K562 (cell line): Measurements from ENCODE around the gene ZNF649. TPM values are rescaled to one million over a fixed set of nuclear protein-coding genes. Genes with fewer than 3 reads are reported as not detected.

Experiments used
- CREBBP ChIP-seq: IDR thresholded peaks from one replicate; pipeline ENCODE4 v1.6.1; 2012; ENCODE audit warnings: low read depth, mild to moderate bottlenecking, control low read depth, inconsistent platforms, low read length
- ETV5 ChIP-seq: sonication (generic); formaldehyde crosslinking; IDR thresholded peaks from 2 replicates; pipeline ENCODE4 v1.4.0; 2020; ENCODE audit warnings: low read depth, mild to moderate bottlenecking, missing genetic modification reagents
- GATA2 ChIP-seq: sonication (generic); formaldehyde crosslinking; IDR thresholded peaks from 2 replicates; pipeline ENCODE4 v1.4.0; 2020; ENCODE audit warnings: mild to moderate bottlenecking, missing genetic modification reagents
- IRF2 ChIP-seq: sonication (generic); formaldehyde crosslinking; IDR thresholded peaks from 2 replicates; pipeline ENCODE4 v1.8.1; 2022; ENCODE audit warnings: mild to moderate bottlenecking, missing genetic modification reagents
- L3MBTL2 ChIP-seq: fragments of 450-650 bp; IDR thresholded peaks from 2 replicates; pipeline ENCODE4 v1.6.1; 2016; ENCODE audit warnings: mild to moderate bottlenecking, moderate library complexity
- POLR2G ChIP-seq: fragments of 200-400 bp; formaldehyde crosslinking; IDR thresholded peaks from 2 replicates; pipeline ENCODE4 v1.6.1; 2017; ENCODE audit warnings: low read depth, mild to moderate bottlenecking, antibody characterized with exemption, low read length, moderate library complexity
- PPARD ChIP-seq: fragments of 250-450 bp; sonication (Bioruptor Pico); IDR thresholded peaks from 2 replicates; pipeline ENCODE4 v1.8.0; 2022; ENCODE audit warnings: inconsistent platforms, mild to moderate bottlenecking, moderate library complexity
- REST ChIP-seq, 2 experiments: fragments of 450-650 bp; formaldehyde crosslinking in 1 of 2; IDR thresholded peaks; 2 replicates each; pipeline versions ENCODE4 v1.4.0 to v1.6.1; 2014 to 2020; ENCODE audit warnings: mild to moderate bottlenecking in 2 of 2, borderline replicate concordance in 1 of 2, low read depth in 1 of 2
- SMAD2 ChIP-seq: fragments of 150-350 bp; IDR thresholded peaks from 2 replicates; pipeline ENCODE4 v1.6.1; 2014; ENCODE audit warnings: low read depth, mild to moderate bottlenecking, low read length
- SMARCC2 ChIP-seq: fragments of 450-650 bp; IDR thresholded peaks from 2 replicates; pipeline ENCODE4 v1.6.1; 2017; ENCODE audit warnings: antibody characterized with exemption, moderate library complexity, mild to moderate bottlenecking, low read depth
- TFAP4 ChIP-seq: sonication (generic); formaldehyde crosslinking; IDR thresholded peaks from 2 replicates; pipeline ENCODE4 v1.8.0; 2022; ENCODE audit warnings: missing genetic modification reagents, mild to moderate bottlenecking, moderate library complexity, borderline replicate concordance
- ZKSCAN8 ChIP-seq: fragments of 200-800 bp; sonication (Bioruptor generic); IDR thresholded peaks from 2 replicates; pipeline ENCODE4 v1.6.1; 2016; ENCODE audit warnings: missing genetic modification characterization, missing compliant biosample characterization
- ZNF280A ChIP-seq: fragments of 450-650 bp; IDR thresholded peaks from 2 replicates; pipeline ENCODE4 v1.6.1; 2018; ENCODE audit warnings: mild to moderate bottlenecking, low read depth; ENCODE audit not compliant: partially characterized antibody
- ZNF780A ChIP-seq: fragments of 250-450 bp; sonication (Bioruptor Pico); IDR thresholded peaks from 2 replicates; pipeline ENCODE4 v1.5.0; 2021; ENCODE audit warnings: mild to moderate bottlenecking
- polyA plus RNA-seq, 8 experiments: library from polyadenylated mRNA; depleted of rRNA in 4 of 8; stranded (reverse) in 5 of 8; unstranded in 3 of 8; fragments of >200 nt; fragmentation: Nextera tagmentation in 2 of 8; fragmentation: Illumina TruSeq in 1 of 8; extraction: Ambion mirVana in 2 of 8; extraction: Trizol in 1 of 8; gene quantifications; 2 replicates each; pipeline versions ENCODE4 v1.2.1 to v1.2.3, GENCODE V29; 2011 to 2014; ENCODE audit warnings: inconsistent platforms in 1 of 8, missing spikeins in 1 of 8
- total RNA-seq, 7 experiments: library from RNA; depleted of rRNA in 6 of 7; stranded (reverse); fragments of >200 nt in 6 of 7; fragmentation: Illumina TruSeq in 2 of 7; extraction: Trizol in 2 of 7; gene quantifications; 2 replicates each; pipeline versions ENCODE4 v1.2.1 to v1.2.3, GENCODE V29; 2011 to 2021; ENCODE audit warnings: low replicate concordance in 1 of 7

Gene ZNF649
- total and polyA plus RNA-seq, 9 of the 15 experiments (the other 6 are each of a cell fraction or from before 2014, with no cell fraction given): 1.4 to 14.9 (median 8.3) TPM

GRCh38 chr19:51887522-51888498 lies 17.0 kb downstream of the ZNF649 start, which contains the start of gene ZNF577 (continued):
- no peak for TF ChIP-seq ZNF280A
- no peak for TF ChIP-seq ZKSCAN8 (CRISPR knock-in tag)
- no peak for TF ChIP-seq L3MBTL2
- TF ChIP-seq POLR2G: peak; percentile 56
- TF ChIP-seq CREBBP: no peak
- no peak for TF ChIP-seq GATA2 (CRISPR knock-in tag)
- no peak for TF ChIP-seq SMAD2
- TF ChIP-seq REST (IDR thresholded peaks at IDR 0.05; ENCODE audit: borderline replicate concordance): no peak
- no peak for TF ChIP-seq REST (CRISPR knock-in tag; IDR thresholded peaks at IDR 0.05; ENCODE audit: low read depth)
- TF ChIP-seq IRF2 (CRISPR knock-in tag): no peak
- TF ChIP-seq PPARD: no peak
- no peak for TF ChIP-seq ZNF780A (CRISPR knock-in tag)
- peak; percentile 80 for TF ChIP-seq TFAP4 (CRISPR knock-in tag)
- TF ChIP-seq ETV5: 0 out of 2 replicates have a peak, but pooled peaks have one; percentile 49
- TF ChIP-seq SMARCC2: no peak
